MM.1S (cell line): Measurements from ENCODE around the gene RABEPK.

Experiments used
- DNase-seq: peaks from one replicate; pipeline ENCODE4 v3.0.0-alpha.2; 2015
- H2AFZ ChIP-seq: fragments of 300-600 bp; sonication (generic); 2 replicates; pipeline ENCODE4 v1.6.0; 2016; ENCODE audit warnings: antibody characterized with exemption, low read length
- H3F3A ChIP-seq: fragments of 300-600 bp; sonication (generic); 2 replicates; pipeline ENCODE4 v1.6.1; 2016; ENCODE audit warnings: mild to moderate bottlenecking, antibody characterized with exemption, low read length, moderate library complexity, mixed read lengths; ENCODE audit not compliant: insufficient read depth
- H3K27ac ChIP-seq: fragments of 300-600 bp; sonication (generic); 2 replicates; pipeline ENCODE4 v1.5.1; 2016; ENCODE audit warnings: mild to moderate bottlenecking, low read length
- H3K27me3 ChIP-seq: fragments of 300-600 bp; sonication (generic); replicated peaks from 2 replicates; pipeline ENCODE4 v1.6.0; 2016; ENCODE audit warnings: low read length; ENCODE audit not compliant: insufficient read depth
- H3K36me3 ChIP-seq: fragments of 300-600 bp; sonication (generic); replicated peaks from 2 replicates; pipeline ENCODE4 v1.6.1; 2016; ENCODE audit warnings: mild to moderate bottlenecking, low read length, mixed read lengths; ENCODE audit not compliant: insufficient read depth
- H3K4me1 ChIP-seq: fragments of 300-600 bp; sonication (generic); 2 replicates; pipeline ENCODE4 v1.6.1; 2016; ENCODE audit warnings: low read length, mixed read lengths
- H3K4me2 ChIP-seq: fragments of 300-600 bp; sonication (generic); 2 replicates; pipeline ENCODE4 v1.6.0; 2016; ENCODE audit warnings: low read depth, low read length
- H3K4me3 ChIP-seq: fragments of 300-600 bp; sonication (generic); 2 replicates; pipeline ENCODE4 v1.5.1; 2016; ENCODE audit warnings: low read length, mixed read lengths
- H3K79me2 ChIP-seq: fragments of 300-600 bp; sonication (generic); 2 replicates; pipeline ENCODE4 v1.6.1; 2016; ENCODE audit warnings: mixed run types, low read length, mixed read lengths
- H3K9ac ChIP-seq: fragments of 300-600 bp; sonication (generic); 2 replicates; pipeline ENCODE4 v1.6.1; 2016; ENCODE audit warnings: low read length, mixed read lengths
- H3K9me2 ChIP-seq: fragments of 300-600 bp; sonication (generic); replicated peaks from 2 replicates; pipeline ENCODE4 v1.6.1; 2016; ENCODE audit warnings: mild to moderate bottlenecking, low read length, mixed read lengths; ENCODE audit not compliant: insufficient read depth
- H3K9me3 ChIP-seq: fragments of 300-600 bp; sonication (generic); replicated peaks from 2 replicates; pipeline ENCODE4 v1.6.1; 2016; ENCODE audit warnings: mild to moderate bottlenecking, low read length, mixed read lengths; ENCODE audit not compliant: insufficient read depth
- H4K20me1 ChIP-seq: fragments of 300-600 bp; sonication (generic); 2 replicates; pipeline ENCODE4 v1.6.1; 2016; ENCODE audit warnings: mild to moderate bottlenecking, low read length, moderate library complexity, mixed read lengths; ENCODE audit not compliant: insufficient read depth
- EZH2 ChIP-seq: fragments of 300-600 bp; sonication (generic); optimal IDR thresholded peaks from 2 replicates; pipeline ENCODE3; 2017; ENCODE audit warnings: low read depth, mild to moderate bottlenecking, antibody characterized with exemption, low read length, mixed read lengths
- EZH2phosphoT487 ChIP-seq: fragments of 300-600 bp; sonication (generic); IDR thresholded peaks from 2 replicates; pipeline ENCODE4 v1.6.1; 2018; ENCODE audit warnings: antibody characterized with exemption, low read length
- TF ChIP-seq, protein P1 (sequence below): fragments of 300-600 bp; sonication (generic); IDR thresholded peaks from 2 replicates; pipeline ENCODE4 v1.5.1; 2016; ENCODE audit warnings: antibody characterized with exemption, low read length, mixed read lengths

RABEPK gene

GRCh38 chr9:125272697-125273096 is 72.4 kb downstream of the RABEPK start:
- Histone ChIP-seq H3K4me1 (no peaks in the 10 kb centered on the region), H3K4me2 (no peak overlapping the region), H3K9me2 (no peaks in the 10 kb centered on the region), H3K9me3 (no peaks in the 10 kb centered on the region), H4K20me1 (peaks cover 3% of the 10 kb centered on the region; the same call in 1 of the 2 replicates), H3K79me2 (peaks cover 88% of the 10 kb centered on the region), H3K27me3 (no peaks in the 10 kb centered on the region), H3K4me3 (no peak overlapping the region), H3F3A (no peaks in the 10 kb centered on the region), H3K27ac (no peak overlapping the region), H2AFZ (no peak overlapping the region), H3K9ac (no peak overlapping the region), H3K36me3 (no peaks in the 10 kb centered on the region)
- DNase-seq = no peak
- TF ChIP-seq, protein P1, sequence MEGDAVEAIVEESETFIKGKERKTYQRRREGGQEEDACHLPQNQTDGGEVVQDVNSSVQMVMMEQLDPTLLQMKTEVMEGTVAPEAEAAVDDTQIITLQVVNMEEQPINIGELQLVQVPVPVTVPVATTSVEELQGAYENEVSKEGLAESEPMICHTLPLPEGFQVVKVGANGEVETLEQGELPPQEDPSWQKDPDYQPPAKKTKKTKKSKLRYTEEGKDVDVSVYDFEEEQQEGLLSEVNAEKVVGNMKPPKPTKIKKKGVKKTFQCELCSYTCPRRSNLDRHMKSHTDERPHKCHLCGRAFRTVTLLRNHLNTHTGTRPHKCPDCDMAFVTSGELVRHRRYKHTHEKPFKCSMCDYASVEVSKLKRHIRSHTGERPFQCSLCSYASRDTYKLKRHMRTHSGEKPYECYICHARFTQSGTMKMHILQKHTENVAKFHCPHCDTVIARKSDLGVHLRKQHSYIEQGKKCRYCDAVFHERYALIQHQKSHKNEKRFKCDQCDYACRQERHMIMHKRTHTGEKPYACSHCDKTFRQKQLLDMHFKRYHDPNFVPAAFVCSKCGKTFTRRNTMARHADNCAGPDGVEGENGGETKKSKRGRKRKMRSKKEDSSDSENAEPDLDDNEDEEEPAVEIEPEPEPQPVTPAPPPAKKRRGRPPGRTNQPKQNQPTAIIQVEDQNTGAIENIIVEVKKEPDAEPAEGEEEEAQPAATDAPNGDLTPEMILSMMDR = no peak
- TF ChIP-seq EZH2 (no peak), EZH2phosphoT487 (no peak)

- Histone ChIP-seq H3K79me2 (peaks cover 94% of the 10 kb centered on the region), H3K4me3 (no peak overlapping the region), H3K36me3 (no peaks in the 10 kb centered on the region; the same call in 1 of the 2 replicates), H3K9me2 (no peaks in the 10 kb centered on the region), H3K9ac (no peak overlapping the region), H3K27me3 (no peaks in the 10 kb centered on the region), H3F3A (no peaks in the 10 kb centered on the region), H2AFZ (no peak overlapping the region), H3K27ac (no peak overlapping the region), H3K4me1 (no peaks in the 10 kb centered on the region), H4K20me1 (peaks cover 3% of the 10 kb centered on the region; the same call in 1 of the 2 replicates), H3K9me3 (no peaks in the 10 kb centered on the region), H3K4me2 (no peak overlapping the region)
- no peak for DNase-seq
- no peak for TF ChIP-seq EZH2phosphoT487
- no peak for TF ChIP-seq EZH2
- TF ChIP-seq, protein P1 = no peak
Observed at GRCh38 chr9:125276771-125277170, 76.4 kb downstream of the RABEPK start.

DNA sequence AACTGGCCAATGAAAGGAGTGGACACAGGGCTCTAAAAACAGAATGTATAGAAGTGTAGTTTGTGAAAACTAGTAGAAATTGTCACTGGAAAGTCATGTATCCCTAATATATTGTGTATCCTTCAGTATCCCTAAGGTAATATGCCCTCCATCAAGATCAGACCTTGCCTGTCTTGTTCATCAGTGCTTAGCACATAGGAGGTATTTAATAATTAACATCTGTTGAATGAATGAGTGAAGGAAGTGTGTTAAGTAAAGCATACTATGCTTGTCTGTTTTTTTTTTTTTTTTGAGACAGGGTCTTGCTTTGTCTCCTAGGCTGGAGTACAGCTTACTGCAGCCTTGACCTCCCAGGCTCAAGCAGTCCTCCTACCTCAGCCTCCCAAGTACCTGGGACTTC is 77.1 kb downstream of the RABEPK start:
- no peak for TF ChIP-seq EZH2phosphoT487
- TF ChIP-seq, protein P1 = no peak
- TF ChIP-seq EZH2 = no peak
- peaks cover 3% of the 10 kb centered on the region; the same call in 1 of the 2 replicates for H4K20me1 ChIP-seq
- H3K4me1 ChIP-seq = no peaks in the 10 kb centered on the region
- no peaks in the 10 kb centered on the region for H3K9me3 ChIP-seq
- H3K79me2 ChIP-seq = peaks cover 90% of the 10 kb centered on the region
- no peak overlapping the region for H3K27ac ChIP-seq
- no peak overlapping the region for H3K4me3 ChIP-seq
- H3K27me3 ChIP-seq = no peaks in the 10 kb centered on the region
- H3K9ac ChIP-seq = no peak overlapping the region
- no peaks in the 10 kb centered on the region for H3F3A ChIP-seq
- H3K9me2 ChIP-seq = no peaks in the 10 kb centered on the region
- H3K4me2 ChIP-seq = no peak overlapping the region
- H2AFZ ChIP-seq = no peak overlapping the region
- no peaks in the 10 kb centered on the region; the same call in 1 of the 2 replicates for H3K36me3 ChIP-seq
- DNase-seq = no peak
